ENCODE measurements around the gene TRIM51. TPM values are rescaled to one million over a fixed set of nuclear protein-coding genes. Genes with fewer than 3 reads are reported as not detected.
"Not testable (repeated sequence)": the region's sequence is repeated elsewhere in the genome, so short reads cannot be mapped to it uniquely, and the experiment has no call there.

The TRIM51 gene, protein sequence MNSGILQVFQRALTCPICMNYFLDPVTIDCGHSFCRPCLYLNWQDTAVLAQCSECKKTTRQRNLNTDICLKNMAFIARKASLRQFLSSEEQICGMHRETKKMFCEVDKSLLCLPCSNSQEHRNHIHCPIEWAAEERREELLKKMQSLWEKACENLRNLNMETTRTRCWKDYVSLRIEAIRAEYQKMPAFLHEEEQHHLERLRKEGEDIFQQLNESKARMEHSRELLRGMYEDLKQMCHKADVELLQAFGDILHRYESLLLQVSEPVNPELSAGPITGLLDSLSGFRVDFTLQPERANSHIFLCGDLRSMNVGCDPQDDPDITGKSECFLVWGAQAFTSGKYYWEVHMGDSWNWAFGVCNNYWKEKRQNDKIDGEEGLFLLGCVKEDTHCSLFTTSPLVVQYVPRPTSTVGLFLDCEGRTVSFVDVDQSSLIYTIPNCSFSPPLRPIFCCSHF
- total RNA-seq (ENCODE audit: low replicate concordance): not detected in 2 replicates
- long read RNA-seq: 0 reads

- H3K27me3 Mint-ChIP-seq; H3K9me3 Mint-ChIP-seq; H3K4me1 Mint-ChIP-seq (ENCODE audit: unreplicated experiment); H3K36me3 Mint-ChIP-seq; H3K27ac Mint-ChIP-seq; H3K4me3 Mint-ChIP-seq; DNase-seq (ENCODE audit: extremely low spot score, unreplicated experiment): not testable (repeated sequence)
Measured at GRCh38 chr11:55882997-55883396, at the start of gene TRIM51. TSS of gene TRIM51 (plus strand) at chr11:55883297. CDS start at chr11:55885429, 2,132 bp downstream.

- no peak for DNase-seq (ENCODE audit: extremely low spot score, unreplicated experiment)
- Mint-ChIP-seq H3K9me3 (peaks cover 7% of the 10 kb centered on the region), H3K27me3 (no peaks in the 10 kb centered on the region), H3K4me3 (no peak within 1 kb of the TSS), H3K4me1 (ENCODE audit: unreplicated experiment) (no peaks in the 10 kb centered on the region), H3K36me3 (no peaks in the 10 kb centered on the region), H3K27ac (no peak within 1 kb of the TSS)
- no peak for TF ChIP-seq CTCF (conservative IDR thresholded peaks at IDR 0.05)
Measured at GRCh38 chr11:55838452-55838851, 44.6 kb upstream of the TRIM51 start, which contains the start of gene OR5D16. TSS of gene OR5D16 (plus strand) at chr11:55838752. CDS start at chr11:55838752, 0 bp downstream.

GRCh38 chr11:55847453-55847852, 35.6 kb upstream of the TRIM51 start:
- H3K4me1 Mint-ChIP-seq (ENCODE audit: unreplicated experiment): no peaks in the 10 kb centered on the region
- no peak overlapping the region for H3K4me3 Mint-ChIP-seq
- no peak for DNase-seq (ENCODE audit: extremely low spot score, unreplicated experiment)
- peaks cover 14% of the 10 kb centered on the region for H3K9me3 Mint-ChIP-seq
- TF ChIP-seq CTCF (conservative IDR thresholded peaks at IDR 0.05): no peak
- H3K27ac Mint-ChIP-seq: no peak overlapping the region
- no peaks in the 10 kb centered on the region for H3K36me3 Mint-ChIP-seq
- H3K27me3 Mint-ChIP-seq: no peaks in the 10 kb centered on the region

DNA sequence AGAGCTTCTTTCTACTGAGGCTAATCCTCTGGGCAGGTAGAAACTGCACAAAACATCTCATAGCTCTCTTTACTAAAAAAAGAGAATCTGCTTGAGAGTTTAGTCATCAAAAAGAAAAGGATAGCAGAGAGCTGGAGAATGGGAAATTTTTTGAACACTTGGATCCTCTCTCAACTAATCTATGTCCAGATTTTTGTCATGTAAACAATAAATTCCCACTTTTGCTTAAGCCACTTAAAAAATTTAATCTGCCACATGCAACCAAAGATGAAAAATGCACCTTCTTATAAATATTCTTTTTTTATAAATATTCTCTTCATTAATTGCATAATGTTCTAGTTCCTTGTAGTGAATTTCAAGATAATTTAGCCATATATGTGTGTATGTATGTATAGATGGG, 34.1 kb upstream of the TRIM51 start:
- no peak for DNase-seq (ENCODE audit: extremely low spot score, unreplicated experiment)
- H3K4me3 Mint-ChIP-seq: no peak overlapping the region
- no peak for TF ChIP-seq CTCF (conservative IDR thresholded peaks at IDR 0.05)
- peaks cover 14% of the 10 kb centered on the region for H3K9me3 Mint-ChIP-seq
- no peaks in the 10 kb centered on the region for H3K4me1 Mint-ChIP-seq (ENCODE audit: unreplicated experiment)
- no peaks in the 10 kb centered on the region for H3K36me3 Mint-ChIP-seq
- no peaks in the 10 kb centered on the region for H3K27me3 Mint-ChIP-seq
- H3K27ac Mint-ChIP-seq: no peak overlapping the region

DNA sequence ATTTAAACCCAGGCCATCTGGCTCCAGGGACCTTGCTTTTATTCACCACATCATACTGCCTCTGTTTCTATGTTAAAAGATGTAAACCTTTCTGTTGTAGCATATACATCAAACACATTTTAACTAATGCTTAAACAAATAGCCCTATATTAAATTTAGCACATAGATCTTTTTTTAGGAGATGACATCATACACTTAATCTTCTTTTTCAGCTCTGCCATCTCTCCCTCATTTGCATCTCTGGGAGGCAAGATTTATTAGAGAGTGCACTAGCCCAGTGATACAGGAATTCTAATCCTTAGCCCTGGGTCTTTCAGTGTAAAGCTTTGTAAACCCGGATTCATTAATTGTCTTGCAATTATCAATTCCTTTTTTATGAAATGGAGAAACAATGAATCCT, 31.0 kb upstream of the TRIM51 start:
- H3K27me3 Mint-ChIP-seq: no peaks in the 10 kb centered on the region
- H3K36me3 Mint-ChIP-seq: no peaks in the 10 kb centered on the region
- H3K4me3 Mint-ChIP-seq: no peak overlapping the region
- no peak for DNase-seq (ENCODE audit: extremely low spot score, unreplicated experiment)
- no peak for TF ChIP-seq CTCF (conservative IDR thresholded peaks at IDR 0.05)
- no peaks in the 10 kb centered on the region for H3K9me3 Mint-ChIP-seq
- H3K4me1 Mint-ChIP-seq (ENCODE audit: unreplicated experiment): no peaks in the 10 kb centered on the region
- no peak overlapping the region for H3K27ac Mint-ChIP-seq

GRCh38 chr11:55854704-55855103, 28.4 kb upstream of the TRIM51 start:
- H3K9me3 Mint-ChIP-seq: no peaks in the 10 kb centered on the region
- no peak for TF ChIP-seq CTCF (conservative IDR thresholded peaks at IDR 0.05)
- no peak overlapping the region for H3K27ac Mint-ChIP-seq
- DNase-seq (ENCODE audit: extremely low spot score, unreplicated experiment): no peak
- no peak overlapping the region for H3K4me3 Mint-ChIP-seq
- H3K4me1 Mint-ChIP-seq (ENCODE audit: unreplicated experiment): no peaks in the 10 kb centered on the region
- no peaks in the 10 kb centered on the region for H3K36me3 Mint-ChIP-seq
- no peaks in the 10 kb centered on the region for H3K27me3 Mint-ChIP-seq

DNA sequence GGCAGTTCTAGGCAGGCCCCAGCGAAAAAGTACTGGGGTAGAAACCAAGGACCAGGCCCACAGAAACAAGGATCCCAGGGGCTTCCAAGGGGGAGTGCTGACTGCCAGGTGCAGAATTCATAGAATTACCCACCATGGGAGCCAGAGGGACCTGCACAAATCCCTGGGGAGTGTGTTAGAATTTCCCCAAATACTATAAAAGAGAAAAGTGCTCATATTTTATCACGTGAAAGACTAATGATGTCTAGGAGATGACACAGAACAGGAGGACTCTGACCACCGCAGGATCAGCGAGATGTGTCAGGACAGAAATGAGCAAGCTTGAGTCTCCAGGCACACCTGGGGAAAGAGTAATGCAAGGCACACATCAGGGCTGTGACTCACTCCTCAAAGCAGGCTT, 15.7 kb upstream of the TRIM51 start:
- peaks cover 10% of the 10 kb centered on the region for H3K9me3 Mint-ChIP-seq
- not testable (repeated sequence) for H3K4me1 Mint-ChIP-seq (ENCODE audit: unreplicated experiment); H3K36me3 Mint-ChIP-seq; H3K27ac Mint-ChIP-seq; H3K27me3 Mint-ChIP-seq; H3K4me3 Mint-ChIP-seq; DNase-seq (ENCODE audit: extremely low spot score, unreplicated experiment)

- H3K27ac Mint-ChIP-seq; DNase-seq (ENCODE audit: extremely low spot score, unreplicated experiment); H3K9me3 Mint-ChIP-seq; H3K36me3 Mint-ChIP-seq; H3K4me1 Mint-ChIP-seq (ENCODE audit: unreplicated experiment); H3K27me3 Mint-ChIP-seq; H3K4me3 Mint-ChIP-seq: not testable (repeated sequence)
Measured at GRCh38 chr11:55872731-55873130, 10.4 kb upstream of the TRIM51 start.

DNA sequence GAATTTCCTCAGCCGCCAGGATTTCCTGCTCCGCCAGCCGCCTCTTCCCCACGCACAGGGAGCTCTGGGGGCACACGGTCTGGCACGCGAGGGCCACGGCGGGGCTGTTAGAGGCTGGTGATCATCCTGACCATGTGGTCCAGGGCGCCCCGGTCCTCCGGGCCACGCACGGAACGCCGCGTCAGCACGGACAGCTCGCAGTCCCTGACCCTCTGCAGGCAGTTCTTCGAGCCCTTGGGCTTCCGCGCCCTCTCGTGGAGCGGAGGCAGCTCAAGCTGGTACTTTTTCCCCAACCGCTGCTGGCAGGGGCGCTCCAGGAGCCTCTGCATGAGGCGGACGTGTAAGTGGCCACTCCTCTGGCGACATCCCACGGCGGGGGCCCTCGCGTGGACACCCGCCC, 10.0 kb upstream of the TRIM51 start:
- H3K4me1 Mint-ChIP-seq (ENCODE audit: unreplicated experiment); H3K4me3 Mint-ChIP-seq; H3K9me3 Mint-ChIP-seq; H3K27me3 Mint-ChIP-seq; DNase-seq (ENCODE audit: extremely low spot score, unreplicated experiment); H3K36me3 Mint-ChIP-seq; H3K27ac Mint-ChIP-seq: not testable (repeated sequence)

Data from type B pancreatic cell (in vitro differentiated cells).